Nasal cavity respiratory epithelium epithelial cell of viscerocranial mucosa (primary cell): ENCODE measurements around the gene NRK. TPM values are rescaled to one million over a fixed set of nuclear protein-coding genes. Genes with fewer than 3 reads are reported as not detected.

Experiments used
- total RNA-seq: library from RNA; depleted of rRNA; stranded (reverse); fragments of >200 nt; gene quantifications from 2 replicates; pipeline ENCODE4 v1.2.3, GENCODE V29; 2014

NRK gene
- total RNA-seq: under 0.01 TPM in 1 of 2 replicates, not detected in the other

GRCh38 chrX:105822138-105823091 is at the start of gene NRK:
Gene NRK (plus strand): TSS chrX:105822539. CDS start chrX:105822846, 307 bp downstream.

Other genes with a start within 250 kb of the NRK start
- gene SERPINA7, start 216.2 kb downstream of the NRK start, total RNA-seq: not detected in 2 replicates